Aorta (tissue), 5 donors: ENCODE measurements around the gene SH3RF3. TPM values are rescaled to one million over a fixed set of nuclear protein-coding genes. Genes with fewer than 3 reads are reported as not detected.
A peak's percentile ranks its signal among the peaks of the same experiment; 100 is the strongest.

Experiments
- ATAC-seq: fragments of 200-7000 bp; cut with Tn5 transposase; one replicate; pipeline ENCODE4 v1.9.1; 2022; ENCODE audit warnings: moderate library complexity; ENCODE audit not compliant: low FRiP score
- DNase-seq, 2 donors: peaks; one replicate each; pipeline ENCODE4 v3.0.0-alpha.2; 2020
- H3K27ac ChIP-seq, 2 donors: one replicate each; pipeline ENCODE4 v1.5.1; 2013; ENCODE audit warnings: low read length in 2 of 2, mild to moderate bottlenecking in 2 of 2, moderate library complexity in 2 of 2, control low read depth in 1 of 2, inconsistent platforms in 1 of 2, low read depth in 1 of 2
- H3K27me3 ChIP-seq, 2 donors: one replicate each; pipeline ENCODE4 v1.6.1; 2013; ENCODE audit warnings: control low read depth in 1 of 2, low read length in 1 of 2, mild to moderate bottlenecking in 1 of 2, moderate library complexity in 1 of 2; ENCODE audit not compliant: insufficient read depth in 2 of 2, control insufficient read depth in 1 of 2
- H3K36me3 ChIP-seq, 2 donors: one replicate each; pipeline ENCODE4 v1.6.1; 2013; ENCODE audit warnings: control low read depth in 1 of 2, low read length in 1 of 2, mild to moderate bottlenecking in 1 of 2; ENCODE audit not compliant: insufficient read depth in 2 of 2, control insufficient read depth in 1 of 2
- H3K4me1 ChIP-seq, 2 donors: one replicate each; pipeline ENCODE4 v1.6.1; 2013; ENCODE audit warnings: low read length in 2 of 2, control low read depth in 1 of 2, mild to moderate bottlenecking in 1 of 2, moderate library complexity in 1 of 2; ENCODE audit not compliant: insufficient read depth in 2 of 2, control insufficient read depth in 1 of 2
- H3K4me3 ChIP-seq, 2 donors: one replicate each; pipeline ENCODE4 v1.5.1; 2013; ENCODE audit warnings: low read length in 2 of 2, control low read depth in 1 of 2, mild to moderate bottlenecking in 1 of 2
- H3K9me3 ChIP-seq: one replicate; pipeline ENCODE4 v1.6.1; 2013; ENCODE audit warnings: mild to moderate bottlenecking, low read length; ENCODE audit not compliant: control insufficient read depth
- WGBS, 2 donors: extraction: QIAGEN DNeasy Blood & Tissue Kit; methylation state at CpG; one replicate each; pipeline ENCODE4 v1.1.7; 2013; 5-methylcytosine and 5-hydroxymethylcytosine counted together
- intact Hi-C, 2 donors: fragments of 100-400 bp; cut with DNase I; formaldehyde crosslinking; loops; one replicate each; pipeline versions ENCODE4 v1.14.2 to v1.15.0; 2022
- polyA plus RNA-seq, 2 donors: library from polyadenylated mRNA; stranded (reverse); fragments of 200-250 nt; gene quantifications; one replicate each; pipeline ENCODE4 v1.2.3, GENCODE V29; 2013
- total RNA-seq, 2 donors: library from RNA; stranded (reverse); fragmentation: NEBNext Ultra II Directional; extraction: Animal tissue kit (Norgen Biotek cat#: 25700); gene quantifications; one replicate each; pipeline ENCODE4 v1.2.1, GENCODE V29; 2021
- donor health status: healthy with polysubstance abuse.
- donor health status: Bipolar disorder and iron deficiency.
- donor health status: DM: no; HTN: no; CAD: no.
- donor health status: DM: no; HTN: no; CAD: no.
- donor health status: DM: yes; HTN: yes; CAD: no.

SH3RF3 gene
- total and polyA plus RNA-seq, 4 donors = 3.1 to 24.4 (median 18.0) TPM

GRCh38 chr2:109336296-109336695 lies 207.3 kb downstream of the SH3RF3 start:
- no peak for ATAC-seq
- Histone ChIP-seq H3K27me3 (no peaks in the 10 kb centered on the region), H3K9me3 (no peaks in the 10 kb centered on the region), H3K4me1 (no peaks in the 10 kb centered on the region), H3K4me3 (no peak overlapping the region), H3K36me3 (no peaks in the 10 kb centered on the region), H3K27ac (peak overlapping the region in 1 of 2 donors; percentile 41)
- intact Hi-C loops = no loop called here
- 8 to 28% methylated on average over 6 of the region's 6 CpGs for WGBS, 2 donors
- DNase-seq = no peak

- H3K27ac ChIP-seq = no peak overlapping the region
- no peak for ATAC-seq
- H3K4me3 ChIP-seq = no peak overlapping the region
- 94 to 98% methylated on average over 9 of the region's 9 CpGs for WGBS, 2 donors
- intact Hi-C loops = no loop called here
- H3K4me1 ChIP-seq = no peaks in the 10 kb centered on the region
- no peak for DNase-seq
- no peaks in the 10 kb centered on the region for H3K27me3 ChIP-seq
- H3K36me3 ChIP-seq = no peaks in the 10 kb centered on the region
- H3K9me3 ChIP-seq = no peaks in the 10 kb centered on the region
Measured at GRCh38 chr2:109337221-109337620, 208.2 kb downstream of the SH3RF3 start.

GRCh38 chr2:109339519-109339966 lies 210.5 kb downstream of the SH3RF3 start:
- H3K4me3 ChIP-seq = no peak overlapping the region
- no peak for ATAC-seq
- no peak for DNase-seq
- H3K36me3 ChIP-seq = no peaks in the 10 kb centered on the region
- intact Hi-C loops = no loop called here
- 77 to 80% methylated on average over 6 of the region's 6 CpGs for WGBS, 2 donors
- no peaks in the 10 kb centered on the region for H3K27me3 ChIP-seq
- no peaks in the 10 kb centered on the region for H3K9me3 ChIP-seq
- H3K27ac ChIP-seq = no peak overlapping the region
- H3K4me1 ChIP-seq = no peaks in the 10 kb centered on the region

- WGBS, 2 donors = 97% methylated on average over 4 of the region's 4 CpGs
Measured at GRCh38 chr2:109340381-109340780, 211.4 kb downstream of the SH3RF3 start.

GRCh38 chr2:109341355-109342255 lies 212.6 kb downstream of the SH3RF3 start:
- ATAC-seq = no peak
- Histone ChIP-seq H3K4me1 (no peaks in the 10 kb centered on the region), H3K4me3 (no peak overlapping the region), H3K9me3 (no peaks in the 10 kb centered on the region), H3K36me3 (no peaks in the 10 kb centered on the region), H3K27me3 (no peaks in the 10 kb centered on the region), H3K27ac (no peak overlapping the region)
- intact Hi-C loops = no loop called here
- no peak for DNase-seq
- WGBS, 2 donors = 88 to 92% methylated on average over 7 of the region's 7 CpGs

More at GRCh38 chr2:109340381-109340780, 211.4 kb downstream of the SH3RF3 start:
- no peaks in the 10 kb centered on the region for H3K36me3 ChIP-seq
- H3K4me3 ChIP-seq = no peak overlapping the region
- H3K27me3 ChIP-seq = no peaks in the 10 kb centered on the region
- intact Hi-C loops = no loop called here
- ATAC-seq (no peak), DNase-seq (no peak)
- no peaks in the 10 kb centered on the region for H3K4me1 ChIP-seq
- H3K27ac ChIP-seq = no peak overlapping the region
- H3K9me3 ChIP-seq = no peaks in the 10 kb centered on the region

GRCh38 chr2:109342256-109342850 lies 213.3 kb downstream of the SH3RF3 start:
- peak; percentile 36 for ATAC-seq
- WGBS, 2 donors = 86% methylated on average over 18 of the region's 18 CpGs
- Histone ChIP-seq H3K4me1 (no peaks in the 10 kb centered on the region), H3K36me3 (no peaks in the 10 kb centered on the region), H3K27ac (no peak overlapping the region), H3K27me3 (no peaks in the 10 kb centered on the region), H3K9me3 (no peaks in the 10 kb centered on the region), H3K4me3 (no peak overlapping the region)
- intact Hi-C loops = no loop called here
- no peak for DNase-seq

GRCh38 chr2:109342930-109343329 lies 213.9 kb downstream of the SH3RF3 start:
- Histone ChIP-seq H3K4me1 (no peaks in the 10 kb centered on the region), H3K4me3 (no peak overlapping the region), H3K9me3 (no peaks in the 10 kb centered on the region), H3K27me3 (no peaks in the 10 kb centered on the region), H3K36me3 (no peaks in the 10 kb centered on the region), H3K27ac (no peak overlapping the region)
- intact Hi-C loops = no loop called here
- WGBS, 2 donors = 91 to 94% methylated on average over 6 of the region's 6 CpGs
- DNase-seq (no peak), ATAC-seq (no peak)

- Histone ChIP-seq H3K27me3 (no peaks in the 10 kb centered on the region), H3K36me3 (no peaks in the 10 kb centered on the region), H3K27ac (no peak overlapping the region), H3K4me3 (no peak overlapping the region), H3K9me3 (no peaks in the 10 kb centered on the region), H3K4me1 (no peaks in the 10 kb centered on the region)
- 96 to 97% methylated on average over 5 of the region's 5 CpGs for WGBS, 2 donors
- intact Hi-C loops = no loop called here
- ATAC-seq = no peak
- DNase-seq = no peak
Measured at GRCh38 chr2:109343460-109343859, 214.5 kb downstream of the SH3RF3 start.
